NCI-H2196 treated with DMSO at 0.1 percent for 48 hours (cell line): Measurements from ENCODE around the gene KANSL1L.

Experiments used
- DNase-seq: peaks from one replicate; lab custom pipeline; 2025; ENCODE audit not compliant: unreplicated experiment; lab: John Stamatoyannopoulos, UW

KANSL1L gene

GRCh38 chr2:210002158-210003157 lies 168.8 kb downstream of the KANSL1L start, which contains the start of gene RPE:
TSS of gene RPE (plus strand) at chr2:210002638. CDS start at chr2:210002662, 24 bp downstream.
- peak; percentile 89 for DNase-seq

DNA sequence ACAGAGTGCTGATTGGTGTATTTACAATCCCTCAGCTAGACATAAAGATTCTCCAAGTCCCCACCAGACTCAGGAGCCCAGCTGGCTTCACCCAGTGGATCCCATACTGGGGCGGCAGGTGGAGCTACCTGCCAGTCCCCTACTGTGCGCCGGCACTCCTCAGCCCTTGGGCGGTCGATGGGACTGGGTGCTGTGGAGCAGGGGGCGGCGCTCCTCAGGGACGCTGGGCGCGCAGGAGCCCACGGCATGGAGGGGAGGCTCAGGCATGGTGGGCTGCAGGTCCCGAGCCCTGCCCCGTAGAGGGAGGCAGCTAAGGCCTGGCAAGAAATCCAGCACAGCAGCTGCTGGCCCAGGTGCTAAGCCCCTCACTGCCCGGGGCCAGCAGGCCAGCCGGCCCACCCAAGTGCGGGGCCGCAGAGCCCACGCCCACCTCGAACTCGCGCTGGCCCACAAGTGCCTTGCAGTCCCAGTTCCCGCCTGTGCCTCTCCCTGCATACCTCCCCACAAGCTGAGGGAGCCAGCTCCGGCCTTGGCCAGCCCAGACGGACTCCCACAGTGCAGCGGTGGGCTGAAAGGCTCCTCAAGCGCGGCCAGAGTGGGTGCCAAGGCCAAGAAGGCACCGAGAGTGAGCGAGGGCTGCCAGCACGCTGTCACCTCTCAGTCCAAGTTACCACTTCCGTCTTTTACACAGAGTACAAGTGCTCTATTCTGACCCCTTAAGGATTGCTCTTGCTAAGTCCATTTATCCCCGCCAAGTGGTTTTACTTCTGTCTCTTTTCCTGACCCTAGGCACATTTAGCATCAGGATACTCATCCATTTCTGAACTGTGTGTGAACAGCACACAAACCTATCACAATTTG lies 170.5 kb downstream of the KANSL1L start:
- no peak for DNase-seq

DNA sequence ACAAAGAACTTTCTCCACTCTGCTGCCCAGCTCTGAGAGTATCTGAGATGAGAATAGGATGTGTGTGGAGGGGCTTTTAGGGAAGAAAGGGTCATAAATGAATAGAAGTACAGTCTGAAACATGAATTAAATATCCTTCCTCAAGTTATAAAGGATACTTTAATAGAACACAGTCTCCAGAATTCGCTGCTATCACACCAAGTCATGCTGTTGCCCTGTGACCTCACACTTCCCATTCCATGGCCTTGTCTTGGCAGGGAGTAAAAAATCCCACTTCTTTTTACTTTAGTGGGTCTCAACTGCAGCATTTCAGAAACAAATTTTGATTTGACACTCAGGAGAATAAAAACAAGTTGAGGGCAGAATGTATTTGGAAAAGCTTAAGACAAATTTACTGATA lies 172.6 kb downstream of the KANSL1L start:
- DNase-seq, result no peak

DNA sequence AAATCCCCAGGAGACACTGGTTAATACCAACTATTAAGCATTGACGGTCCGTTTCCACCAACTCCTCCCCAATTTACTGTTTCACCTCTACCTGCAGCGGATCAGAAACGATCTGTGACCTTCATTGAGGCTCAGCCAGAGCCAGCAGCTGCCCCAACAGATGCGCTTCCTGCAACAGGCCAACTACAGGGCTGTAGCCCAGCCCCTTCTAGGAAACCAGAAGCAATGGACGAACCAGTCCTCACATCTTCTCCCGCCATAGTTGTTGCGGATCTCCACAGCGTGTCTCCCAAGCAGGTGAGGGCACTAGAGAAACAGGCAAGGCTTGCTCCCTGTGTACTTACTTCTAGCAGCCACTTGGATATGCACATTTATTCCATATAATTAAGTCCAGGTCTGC lies 177.2 kb downstream of the KANSL1L start:
- DNase-seq, result no peak

DNA sequence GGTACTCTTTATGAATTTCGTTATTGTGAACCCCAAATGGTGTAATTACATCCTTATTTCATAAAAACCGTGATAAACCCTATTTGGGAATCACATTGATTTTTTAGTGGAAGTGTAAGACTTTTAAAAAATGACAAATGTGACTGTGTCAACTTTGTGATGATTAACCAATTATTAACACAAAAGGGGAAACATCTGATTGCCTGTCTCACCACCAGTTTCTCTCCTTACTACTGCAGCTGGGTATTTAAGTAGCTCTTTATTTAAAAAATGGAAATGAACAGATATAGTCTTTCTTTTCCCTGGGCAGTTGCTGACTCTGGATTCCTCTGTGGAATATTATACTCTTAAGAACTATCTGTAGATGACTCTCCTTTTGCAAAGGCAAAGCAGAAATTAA lies 180.4 kb downstream of the KANSL1L start:
- no peak for DNase-seq

GRCh38 chr2:209988010-209988409 lies 183.2 kb downstream of the KANSL1L start:
- DNase-seq, result no peak

DNA sequence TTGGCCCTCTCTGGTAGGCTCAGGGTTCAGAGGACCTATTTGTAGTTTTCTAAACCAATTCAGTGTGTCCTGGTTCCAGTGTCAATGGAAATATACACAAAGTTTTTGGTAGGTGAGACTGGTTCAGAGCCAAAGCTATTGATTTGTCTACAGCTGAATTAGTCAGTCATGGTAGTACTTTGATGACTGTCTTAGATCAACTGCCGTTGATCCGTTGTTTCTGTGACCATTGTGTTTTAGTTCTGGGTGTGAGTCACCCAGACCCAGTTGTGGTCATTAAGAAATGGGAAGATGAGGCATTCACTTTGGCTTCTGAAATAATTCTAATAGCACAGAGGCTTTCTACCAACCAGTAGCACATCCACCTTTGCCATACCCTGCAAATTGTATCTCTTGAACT lies 184.8 kb downstream of the KANSL1L start:
- DNase-seq, result no peak

- DNase-seq, result no peak
Measured at GRCh38 chr2:209985874-209986273, 185.3 kb downstream of the KANSL1L start.

GRCh38 chr2:209984291-209984690 lies 186.9 kb downstream of the KANSL1L start:
- no peak for DNase-seq

- DNase-seq, result no peak
Measured at GRCh38 chr2:209977386-209978239, 193.6 kb downstream of the KANSL1L start.

DNA sequence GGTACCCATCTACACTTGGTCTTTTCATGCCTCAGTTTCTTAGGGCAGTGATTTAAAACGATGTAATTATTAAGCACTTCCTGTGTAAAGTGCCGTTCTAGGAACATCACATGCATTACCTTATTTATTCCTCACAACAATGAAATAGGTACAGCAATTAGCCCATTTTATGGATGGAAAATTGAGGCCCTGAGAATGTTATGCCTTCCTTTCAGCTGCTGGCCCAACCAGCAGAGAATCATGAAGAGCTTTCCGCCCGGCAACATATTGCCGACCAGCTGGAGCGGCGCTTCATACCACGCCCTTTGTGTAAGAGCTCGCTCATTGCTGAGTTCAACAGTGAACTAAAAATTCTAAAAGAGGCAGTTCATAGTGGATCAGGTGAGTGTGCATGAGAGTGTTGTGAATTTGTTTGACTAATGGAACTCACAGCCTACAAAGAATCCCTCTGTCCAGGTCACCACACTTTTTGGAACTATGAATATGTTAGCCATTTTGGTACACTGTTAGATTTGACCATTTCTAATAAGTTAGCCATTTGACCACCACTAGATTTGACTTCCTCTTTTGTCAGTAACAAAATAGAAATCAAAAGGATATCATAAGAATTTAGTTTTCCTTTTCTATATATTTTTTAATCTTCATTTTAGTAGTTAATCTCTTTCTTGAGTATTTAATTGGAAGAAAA lies 194.4 kb downstream of the KANSL1L start:
- no peak for DNase-seq

- no peak for DNase-seq
Measured at GRCh38 chr2:209974576-209974975, 196.6 kb downstream of the KANSL1L start.

GRCh38 chr2:209973328-209973727 lies 197.9 kb downstream of the KANSL1L start:
- no peak for DNase-seq
